GM23338 (cell line): ENCODE measurements around the gene WDR12. TPM values are rescaled to one million over a fixed set of nuclear protein-coding genes. Genes with fewer than 3 reads are reported as not detected.
"Not testable (repeated sequence)": the region's sequence is repeated elsewhere in the genome, so short reads cannot be mapped to it uniquely, and the experiment has no call there.

Source experiments
- ATAC-seq: fragments of 200-7000 bp; cut with Tn5 transposase; 3 replicates; pipeline ENCODE4 v1.9.1; 2020
- DNase-seq: peaks from one replicate; pipeline ENCODE4 v3.0.0-alpha.2; 2015; ENCODE audit warnings: low spot score
- H2AFZ ChIP-seq: fragments of 200-600 bp; sonication (generic); 2 replicates; pipeline ENCODE4 v1.8.0; 2016; ENCODE audit warnings: antibody characterized with exemption, mild to moderate bottlenecking, moderate library complexity
- H3F3A ChIP-seq: fragments of 200-600 bp; sonication (generic); replicated peaks from 2 replicates; pipeline ENCODE4 v1.8.0; 2017; ENCODE audit warnings: antibody characterized with exemption, mixed run types, low read depth
- H3K27ac ChIP-seq: fragments of 200-600 bp; sonication (generic); 2 replicates; pipeline ENCODE4 v1.6.1; 2016; ENCODE audit warnings: low read depth
- H3K27me3 ChIP-seq: fragments of 200-600 bp; sonication (generic); 2 replicates; pipeline ENCODE4 v1.8.0; 2016; ENCODE audit warnings: mild to moderate bottlenecking, mixed run types, moderate library complexity; ENCODE audit not compliant: insufficient read depth
- H3K36me3 ChIP-seq: fragments of 200-600 bp; sonication (generic); 2 replicates; pipeline ENCODE4 v1.8.0; 2016; ENCODE audit warnings: mild to moderate bottlenecking; ENCODE audit not compliant: insufficient read depth
- H3K4me1 ChIP-seq: fragments of 200-600 bp; sonication (generic); 2 replicates; pipeline ENCODE4 v1.8.0; 2016; ENCODE audit warnings: mild to moderate bottlenecking, moderate library complexity; ENCODE audit not compliant: insufficient read depth
- H3K4me2 ChIP-seq: fragments of 200-600 bp; sonication (generic); 2 replicates; pipeline ENCODE4 v1.7.1; 2017; ENCODE audit warnings: mixed run types
- H3K4me3 ChIP-seq: fragments of 200-600 bp; sonication (generic); 2 replicates; pipeline ENCODE4 v1.6.1; 2016; ENCODE audit warnings: mixed run types
- H3K79me2 ChIP-seq: fragments of 200-600 bp; sonication (generic); replicated peaks from 2 replicates; pipeline ENCODE4 v1.8.0; 2017; ENCODE audit warnings: mild to moderate bottlenecking; ENCODE audit not compliant: insufficient read depth
- H3K9me2 ChIP-seq: fragments of 200-600 bp; sonication (generic); 2 replicates; pipeline ENCODE4 v1.8.0; 2017; ENCODE audit not compliant: insufficient read depth
- H4K20me1 ChIP-seq: fragments of 200-600 bp; sonication (generic); replicated peaks from 2 replicates; pipeline ENCODE4 v1.8.0; 2017; ENCODE audit warnings: mild to moderate bottlenecking; ENCODE audit not compliant: insufficient read depth
- H3K27ac Mint-ChIP-seq: 2 replicates; pipeline ENCODE4 v1.8.0; 2020; ENCODE audit warnings: inconsistent platforms, mild to moderate bottlenecking, moderate library complexity, mixed read lengths
- H3K27me3 Mint-ChIP-seq: 3 replicates; pipeline ENCODE4 v1.8.0; 2022; ENCODE audit warnings: low read depth, mild to moderate bottlenecking, moderate library complexity, mixed read lengths, inconsistent platforms; ENCODE audit not compliant: insufficient read depth, poor library complexity
- H3K36me3 Mint-ChIP-seq: 3 replicates; pipeline ENCODE4 v1.8.0; 2021; ENCODE audit warnings: low read depth, mild to moderate bottlenecking, inconsistent platforms, moderate library complexity, mixed read lengths
- H3K4me1 Mint-ChIP-seq: 3 replicates; pipeline ENCODE4 v1.8.0; 2020; ENCODE audit warnings: mild to moderate bottlenecking, inconsistent platforms, mixed read lengths
- H3K4me3 Mint-ChIP-seq: 3 replicates; pipeline ENCODE4 v1.8.0; 2021; ENCODE audit warnings: moderate library complexity, mild to moderate bottlenecking, inconsistent platforms, mixed read lengths
- H3K9me3 Mint-ChIP-seq: 3 replicates; pipeline ENCODE4 v1.8.0; 2020; ENCODE audit warnings: moderate library complexity, mild to moderate bottlenecking, inconsistent platforms, mixed read lengths
- CREB1 ChIP-seq: fragments of 250-450 bp; sonication (Bioruptor Pico); IDR thresholded peaks from 2 replicates; pipeline ENCODE4 v1.5.0; 2020; ENCODE audit warnings: low read depth, mild to moderate bottlenecking, moderate library complexity
- ETS1 ChIP-seq: IDR thresholded peaks from 2 replicates; pipeline ENCODE4 v1.6.1; 2016; ENCODE audit warnings: antibody characterized with exemption
- EZH2 ChIP-seq: fragments of 200-600 bp; sonication (generic); IDR thresholded peaks from one replicate; pipeline ENCODE4 v1.8.0; 2017; ENCODE audit warnings: antibody characterized with exemption, mild to moderate bottlenecking, low read depth; ENCODE audit not compliant: unreplicated experiment
- EZH2phosphoT487 ChIP-seq: fragments of 200-600 bp; sonication (generic); IDR thresholded peaks from one replicate; pipeline ENCODE4 v1.8.1; 2018; ENCODE audit warnings: antibody characterized with exemption; ENCODE audit not compliant: unreplicated experiment
- JUNB ChIP-seq: IDR thresholded peaks from one replicate; pipeline ENCODE4 v1.6.1; 2016; ENCODE audit warnings: antibody characterized with exemption; ENCODE audit not compliant: unreplicated experiment
- NANOG ChIP-seq: IDR thresholded peaks from 2 replicates; pipeline ENCODE4 v1.6.1; 2016; ENCODE audit warnings: antibody characterized with exemption, borderline replicate concordance
- REST ChIP-seq: IDR thresholded peaks from one replicate; pipeline ENCODE4 v1.6.1; 2018; ENCODE audit warnings: antibody characterized with exemption; ENCODE audit not compliant: unreplicated experiment
- STAT1 ChIP-seq: IDR thresholded peaks from one replicate; pipeline ENCODE4 v1.6.1; 2016; ENCODE audit warnings: antibody characterized with exemption; ENCODE audit not compliant: unreplicated experiment
- ZNF114 ChIP-seq: fragments of 250-450 bp; sonication (Bioruptor Pico); IDR thresholded peaks from 2 replicates; pipeline ENCODE4 v1.5.0; 2020; ENCODE audit warnings: mild to moderate bottlenecking, moderate library complexity
- ZNF331 ChIP-seq: fragments of 250-450 bp; sonication (Bioruptor Pico); IDR thresholded peaks from 2 replicates; pipeline ENCODE4 v1.5.0; 2020; ENCODE audit warnings: low read depth, mild to moderate bottlenecking, moderate library complexity
- polyA plus RNA-seq: library from polyadenylated mRNA; unstranded; fragments of >200 nt; fragmentation: Nextera tagmentation; extraction: Ambion mirVana; gene quantifications from 2 replicates; pipeline ENCODE4 v1.2.1, GENCODE V29; 2016
- total RNA-seq: library from RNA; depleted of rRNA; stranded (reverse); fragments of >200 nt; shearing (Covaris generic); gene quantifications from 2 replicates; pipeline ENCODE4 v1.2.3, GENCODE V29; 2014
- TF ChIP-seq, protein P1 (sequence below): fragments of 250-450 bp; sonication (Bioruptor Pico); IDR thresholded peaks from 2 replicates; pipeline ENCODE4 v1.5.0; 2020; ENCODE audit warnings: mild to moderate bottlenecking, moderate library complexity

Gene WDR12
- total and polyA plus RNA-seq, 2 experiments from 2014 or later: 98.1 to 240 TPM

- ATAC-seq: no peak
- H3F3A ChIP-seq: no peaks in the 10 kb centered on the region
- no peaks in the 10 kb centered on the region for H3K9me2 ChIP-seq
- H2AFZ ChIP-seq: no peak overlapping the region
- TF ChIP-seq ZNF331 (no peak), REST (no peak), ETS1 (no peak), ZNF114 (no peak), EZH2phosphoT487 (no peak), CREB1 (CRISPR knock-in tag) (no peak), STAT1 (no peak), NANOG (no peak), JUNB (no peak), EZH2 (no peak)
- TF ChIP-seq, protein P1, sequence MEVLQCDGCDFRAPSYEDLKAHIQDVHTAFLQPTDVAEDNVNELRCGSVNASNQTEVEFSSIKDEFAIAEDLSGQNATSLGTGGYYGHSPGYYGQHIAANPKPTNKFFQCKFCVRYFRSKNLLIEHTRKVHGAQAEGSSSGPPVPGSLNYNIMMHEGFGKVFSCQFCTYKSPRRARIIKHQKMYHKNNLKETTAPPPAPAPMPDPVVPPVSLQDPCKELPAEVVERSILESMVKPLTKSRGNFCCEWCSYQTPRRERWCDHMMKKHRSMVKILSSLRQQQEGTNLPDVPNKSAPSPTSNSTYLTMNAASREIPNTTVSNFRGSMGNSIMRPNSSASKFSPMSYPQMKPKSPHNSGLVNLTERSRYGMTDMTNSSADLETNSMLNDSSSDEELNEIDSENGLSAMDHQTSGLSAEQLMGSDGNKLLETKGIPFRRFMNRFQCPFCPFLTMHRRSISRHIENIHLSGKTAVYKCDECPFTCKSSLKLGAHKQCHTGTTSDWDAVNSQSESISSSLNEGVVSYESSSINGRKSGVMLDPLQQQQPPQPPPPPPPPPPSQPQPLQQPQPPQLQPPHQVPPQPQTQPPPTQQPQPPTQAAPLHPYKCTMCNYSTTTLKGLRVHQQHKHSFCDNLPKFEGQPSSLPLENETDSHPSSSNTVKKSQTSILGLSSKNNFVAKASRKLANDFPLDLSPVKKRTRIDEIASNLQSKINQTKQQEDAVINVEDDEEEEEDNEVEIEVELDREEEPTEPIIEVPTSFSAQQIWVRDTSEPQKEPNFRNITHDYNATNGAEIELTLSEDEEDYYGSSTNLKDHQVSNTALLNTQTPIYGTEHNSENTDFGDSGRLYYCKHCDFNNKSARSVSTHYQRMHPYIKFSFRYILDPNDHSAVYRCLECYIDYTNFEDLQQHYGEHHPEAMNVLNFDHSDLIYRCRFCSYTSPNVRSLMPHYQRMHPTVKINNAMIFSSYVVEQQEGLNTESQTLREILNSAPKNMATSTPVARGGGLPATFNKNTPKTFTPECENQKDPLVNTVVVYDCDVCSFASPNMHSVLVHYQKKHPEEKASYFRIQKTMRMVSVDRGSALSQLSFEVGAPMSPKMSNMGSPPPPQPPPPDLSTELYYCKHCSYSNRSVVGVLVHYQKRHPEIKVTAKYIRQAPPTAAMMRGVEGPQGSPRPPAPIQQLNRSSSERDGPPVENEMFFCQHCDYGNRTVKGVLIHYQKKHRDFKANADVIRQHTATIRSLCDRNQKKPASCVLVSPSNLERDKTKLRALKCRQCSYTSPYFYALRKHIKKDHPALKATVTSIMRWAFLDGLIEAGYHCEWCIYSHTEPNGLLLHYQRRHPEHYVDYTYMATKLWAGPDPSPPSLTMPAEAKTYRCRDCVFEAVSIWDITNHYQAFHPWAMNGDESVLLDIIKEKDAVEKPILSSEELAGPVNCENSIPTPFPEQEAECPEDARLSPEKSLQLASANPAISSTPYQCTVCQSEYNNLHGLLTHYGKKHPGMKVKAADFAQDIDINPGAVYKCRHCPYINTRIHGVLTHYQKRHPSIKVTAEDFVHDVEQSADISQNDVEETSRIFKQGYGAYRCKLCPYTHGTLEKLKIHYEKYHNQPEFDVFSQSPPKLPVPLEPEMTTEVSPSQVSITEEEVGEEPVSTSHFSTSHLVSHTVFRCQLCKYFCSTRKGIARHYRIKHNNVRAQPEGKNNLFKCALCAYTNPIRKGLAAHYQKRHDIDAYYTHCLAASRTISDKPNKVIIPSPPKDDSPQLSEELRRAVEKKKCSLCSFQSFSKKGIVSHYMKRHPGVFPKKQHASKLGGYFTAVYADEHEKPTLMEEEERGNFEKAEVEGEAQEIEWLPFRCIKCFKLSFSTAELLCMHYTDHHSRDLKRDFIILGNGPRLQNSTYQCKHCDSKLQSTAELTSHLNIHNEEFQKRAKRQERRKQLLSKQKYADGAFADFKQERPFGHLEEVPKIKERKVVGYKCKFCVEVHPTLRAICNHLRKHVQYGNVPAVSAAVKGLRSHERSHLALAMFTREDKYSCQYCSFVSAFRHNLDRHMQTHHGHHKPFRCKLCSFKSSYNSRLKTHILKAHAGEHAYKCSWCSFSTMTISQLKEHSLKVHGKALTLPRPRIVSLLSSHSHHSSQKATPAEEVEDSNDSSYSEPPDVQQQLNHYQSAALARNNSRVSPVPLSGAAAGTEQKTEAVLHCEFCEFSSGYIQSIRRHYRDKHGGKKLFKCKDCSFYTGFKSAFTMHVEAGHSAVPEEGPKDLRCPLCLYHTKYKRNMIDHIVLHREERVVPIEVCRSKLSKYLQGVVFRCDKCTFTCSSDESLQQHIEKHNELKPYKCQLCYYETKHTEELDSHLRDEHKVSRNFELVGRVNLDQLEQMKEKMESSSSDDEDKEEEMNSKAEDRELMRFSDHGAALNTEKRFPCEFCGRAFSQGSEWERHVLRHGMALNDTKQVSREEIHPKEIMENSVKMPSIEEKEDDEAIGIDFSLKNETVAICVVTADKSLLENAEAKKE (CRISPR knock-in tag): no peak
- no peak overlapping the region for H3K4me2 ChIP-seq
- peaks cover 4% of the 10 kb centered on the region; the same call in 2 of the 3 replicates for H3K4me1 Mint-ChIP-seq
- peaks cover 16% of the 10 kb centered on the region for H3K36me3 ChIP-seq
- no peaks in the 10 kb centered on the region for H3K27me3 Mint-ChIP-seq
- no peaks in the 10 kb centered on the region for H3K4me1 ChIP-seq
- no peaks in the 10 kb centered on the region for H3K27me3 ChIP-seq
- no peak overlapping the region; the same call in 2 of the 3 replicates for H3K4me3 Mint-ChIP-seq
- H3K27ac Mint-ChIP-seq: no peak overlapping the region
- H3K79me2 ChIP-seq: peaks cover 83% of the 10 kb centered on the region
- no peak for DNase-seq
- peaks cover 31% of the 10 kb centered on the region for H4K20me1 ChIP-seq
- H3K4me3 ChIP-seq: no peak overlapping the region
- peaks cover 7% of the 10 kb centered on the region; the same call in 1 of the 3 replicates for H3K9me3 Mint-ChIP-seq
- H3K27ac ChIP-seq: no peak overlapping the region
- peaks cover 58% of the 10 kb centered on the region for H3K36me3 Mint-ChIP-seq
Observed at GRCh38 chr2:202908186-202908585, 3.3 kb downstream of the WDR12 start.

DNA sequence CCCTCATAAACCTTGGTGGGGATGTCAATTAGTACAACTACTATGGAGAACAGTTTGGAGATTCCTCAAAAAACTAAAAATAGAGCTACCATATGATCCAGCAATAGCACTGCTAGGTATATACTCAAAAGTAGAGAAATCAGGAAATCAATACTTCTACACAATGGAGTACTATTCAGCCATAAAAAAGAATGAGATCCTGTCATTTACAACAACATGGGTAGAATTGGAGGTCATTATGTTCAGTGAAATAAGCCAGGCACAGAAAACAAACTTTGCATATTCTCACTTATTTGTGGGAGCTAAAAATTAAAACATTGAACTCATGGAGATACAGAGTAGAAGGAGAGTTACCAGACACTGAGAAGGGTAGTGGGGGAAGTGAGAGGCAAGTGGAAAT is 6.0 kb downstream of the WDR12 start:
- H3F3A ChIP-seq, H2AFZ ChIP-seq, ATAC-seq, H3K4me3 Mint-ChIP-seq, H3K27ac ChIP-seq, H3K4me3 ChIP-seq, H3K4me2 ChIP-seq, H3K27me3 Mint-ChIP-seq, H3K4me1 ChIP-seq, H3K27ac Mint-ChIP-seq, DNase-seq, H3K9me3 Mint-ChIP-seq, H3K9me2 ChIP-seq, H3K4me1 Mint-ChIP-seq, H3K27me3 ChIP-seq: not testable (repeated sequence)
- H4K20me1 ChIP-seq: peaks cover 40% of the 10 kb centered on the region
- peaks cover 21% of the 10 kb centered on the region for H3K36me3 ChIP-seq
- peaks cover 96% of the 10 kb centered on the region for H3K79me2 ChIP-seq
- H3K36me3 Mint-ChIP-seq: peaks cover 72% of the 10 kb centered on the region
